Heart left ventricle (tissue), 13 donors: Measurements from ENCODE around the gene RDH11.

Experiments used
- POLR2A ChIP-seq, 2 donors: fragments of 450-650 bp; IDR thresholded peaks; one replicate each; pipeline ENCODE4 v1.6.1; 2017; ENCODE audit warnings: antibody characterized with exemption in 2 of 2, mild to moderate bottlenecking in 2 of 2, moderate library complexity in 2 of 2
- TF ChIP-seq, protein P1 (sequence below), 12 donors: fragments of 200-600 bp; sonication (generic) in 4 of 12; IDR thresholded peaks; one replicate each; pipeline versions ENCODE4 v1.5.0 to v1.8.0; 2018 to 2022; ENCODE audit warnings: antibody characterized with exemption in 12 of 12, mild to moderate bottlenecking in 5 of 12
- donor health status: ischemic (EF 13 %, LVEDD 7.1; RV severe dilation, severe dysfunction).
- donor health status: DM: no; HTN: yes; CAD: no.
- donor health status: DM: no; HTN: no; CAD: no.
- donor health status: ischemic (EF 25% LVEDD 6.9; RV normal size, moderate dysfunction).
- donor health status: ischemic (EF 25% LVEDD 5.7; RV mildly dilated, moderate dysfunction).
- donor health status: ischemic (EF 35%, LVEDD 5.7; RV mildly dilated, moderate dysfunction).
- donor health status: nonischemic (EF 11% LVEDD 7.7; RV severe dilation, severe dysfunction).
- donor health status: DM: yes; HTN: yes; CAD: no.
- donor health status: PGD.
- donor health status: ischemic (EF 29% LVEDD 5.4; RV normal size, mild dysfunction).
- donor health status: nonischemic (EF 23%, LVEDD 6.1; RV moderate dilation, normal function).

DNA sequence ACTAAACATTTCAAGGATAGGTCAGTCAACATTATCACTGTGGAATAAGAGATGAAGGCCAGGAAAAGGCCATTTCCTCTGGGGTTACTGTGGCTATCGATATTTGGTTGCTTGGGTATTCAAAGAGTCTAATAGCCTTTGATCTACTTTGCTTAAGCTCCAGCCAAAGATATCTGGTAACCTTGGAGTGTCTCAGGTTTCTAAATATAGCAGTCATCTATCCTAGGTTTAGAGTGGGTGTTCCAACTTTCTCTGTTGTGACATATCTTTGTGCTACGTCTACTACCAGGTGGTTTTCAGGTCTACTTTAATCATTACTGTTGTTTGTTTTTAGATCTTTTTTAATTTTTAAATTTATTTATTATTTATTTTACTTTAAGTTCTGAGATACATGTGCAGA, 48.5 kb upstream of the RDH11 start:
- TF ChIP-seq, protein P1, sequence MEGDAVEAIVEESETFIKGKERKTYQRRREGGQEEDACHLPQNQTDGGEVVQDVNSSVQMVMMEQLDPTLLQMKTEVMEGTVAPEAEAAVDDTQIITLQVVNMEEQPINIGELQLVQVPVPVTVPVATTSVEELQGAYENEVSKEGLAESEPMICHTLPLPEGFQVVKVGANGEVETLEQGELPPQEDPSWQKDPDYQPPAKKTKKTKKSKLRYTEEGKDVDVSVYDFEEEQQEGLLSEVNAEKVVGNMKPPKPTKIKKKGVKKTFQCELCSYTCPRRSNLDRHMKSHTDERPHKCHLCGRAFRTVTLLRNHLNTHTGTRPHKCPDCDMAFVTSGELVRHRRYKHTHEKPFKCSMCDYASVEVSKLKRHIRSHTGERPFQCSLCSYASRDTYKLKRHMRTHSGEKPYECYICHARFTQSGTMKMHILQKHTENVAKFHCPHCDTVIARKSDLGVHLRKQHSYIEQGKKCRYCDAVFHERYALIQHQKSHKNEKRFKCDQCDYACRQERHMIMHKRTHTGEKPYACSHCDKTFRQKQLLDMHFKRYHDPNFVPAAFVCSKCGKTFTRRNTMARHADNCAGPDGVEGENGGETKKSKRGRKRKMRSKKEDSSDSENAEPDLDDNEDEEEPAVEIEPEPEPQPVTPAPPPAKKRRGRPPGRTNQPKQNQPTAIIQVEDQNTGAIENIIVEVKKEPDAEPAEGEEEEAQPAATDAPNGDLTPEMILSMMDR (IDR thresholded peaks at IDR 0.05), result no peak
- no peak for TF ChIP-seq POLR2A (IDR thresholded peaks at IDR 0.05)
